ENCODE measurements around the gene MRPL1.
"Not testable (repeated sequence)": the region's sequence is repeated elsewhere in the genome, so short reads cannot be mapped to it uniquely, and the experiment has no call there.

The MRPL1 gene

GRCh38 chr4:77920371-77920770 lies 57.7 kb downstream of the MRPL1 start:
- no peak for DNase-seq

- no peak for DNase-seq
Observed at GRCh38 chr4:77921701-77922100, 59.1 kb downstream of the MRPL1 start.

GRCh38 chr4:77922158-77923094 lies 59.8 kb downstream of the MRPL1 start:
- no peak for DNase-seq

GRCh38 chr4:77927991-77928925 lies 65.6 kb downstream of the MRPL1 start:
- no peak for DNase-seq

GRCh38 chr4:77930154-77930639 lies 67.6 kb downstream of the MRPL1 start:
- no peak for DNase-seq

GRCh38 chr4:77930876-77931275 lies 68.2 kb downstream of the MRPL1 start:
- no peak for DNase-seq

- no peak for DNase-seq
Observed at GRCh38 chr4:77931452-77932135, 69.0 kb downstream of the MRPL1 start.

GRCh38 chr4:77938560-77938959 lies 75.9 kb downstream of the MRPL1 start:
- DNase-seq: no peak

GRCh38 chr4:77945929-77946328 lies 83.3 kb downstream of the MRPL1 start:
- not testable (repeated sequence) for DNase-seq

GRCh38 chr4:77950203-77950602 lies 87.6 kb downstream of the MRPL1 start:
- no peak for DNase-seq

- no peak for DNase-seq
Observed at GRCh38 chr4:77952457-77952856, 89.8 kb downstream of the MRPL1 start.

GRCh38 chr4:77954690-77955089 lies 92.1 kb downstream of the MRPL1 start:
- DNase-seq: no peak

GRCh38 chr4:77956917-77957316 lies 94.3 kb downstream of the MRPL1 start:
- DNase-seq: no peak

- no peak for DNase-seq
Observed at GRCh38 chr4:77958897-77959296, 96.3 kb downstream of the MRPL1 start.

GRCh38 chr4:77959566-77960338 lies 97.1 kb downstream of the MRPL1 start:
- DNase-seq: no peak

GRCh38 chr4:77960367-77960766 lies 97.7 kb downstream of the MRPL1 start:
- DNase-seq: no peak

- DNase-seq: no peak
Observed at GRCh38 chr4:77963004-77963403, 100.4 kb downstream of the MRPL1 start.

- DNase-seq: not testable (repeated sequence)
Observed at GRCh38 chr4:77973657-77974056, 111.0 kb downstream of the MRPL1 start.

- not testable (repeated sequence) for DNase-seq
Observed at GRCh38 chr4:77982900-77983540, 120.4 kb downstream of the MRPL1 start.

- not testable (repeated sequence) for DNase-seq
Observed at GRCh38 chr4:77983612-77984311, 121.1 kb downstream of the MRPL1 start.

- no peak for DNase-seq
Observed at GRCh38 chr4:77989968-77990367, 127.3 kb downstream of the MRPL1 start.
